Measurements from ENCODE around the gene EZH1.

- no peak for TF ChIP-seq CTCF (IDR thresholded peaks at IDR 0.05 in 4 of 5, conservative IDR thresholded peaks at IDR 0.05 in 1 of 5)
- TF ChIP-seq POLR2A (IDR thresholded peaks at IDR 0.05) = no peak
Observed at GRCh38 chr17:42775534-42776098, 30.8 kb upstream of the EZH1 start.
